NAMALWA (cell line): ENCODE results near the gene PLCL2.

Source experiments
- DNase-seq: peaks from one replicate; pipeline ENCODE4 v3.0.0-alpha.2; 2015; ENCODE audit warnings: low spot score

The PLCL2 gene

GRCh38 chr3:16893618-16894200, 9.0 kb downstream of the PLCL2 start:
- DNase-seq: peak; percentile 60

- peak; percentile 59 for DNase-seq
Observed at GRCh38 chr3:16896094-16896627, 11.4 kb downstream of the PLCL2 start.

- no peak for DNase-seq
Observed at GRCh38 chr3:16896820-16897219, 12.1 kb downstream of the PLCL2 start.

- peak; percentile 96 for DNase-seq
Observed at GRCh38 chr3:16897254-16897926, 12.6 kb downstream of the PLCL2 start.

- peak; percentile 55 for DNase-seq
Observed at GRCh38 chr3:16898595-16899395, 14.0 kb downstream of the PLCL2 start.

- no peak for DNase-seq
Observed at GRCh38 chr3:16899919-16900318, 15.2 kb downstream of the PLCL2 start.

- peak; percentile 31 for DNase-seq
Observed at GRCh38 chr3:16900779-16901440, 16.2 kb downstream of the PLCL2 start.

GRCh38 chr3:16904423-16905417, 20.0 kb downstream of the PLCL2 start:
- DNase-seq: peak; percentile 51

GRCh38 chr3:16905704-16906103, 20.9 kb downstream of the PLCL2 start:
- peak; percentile 32 for DNase-seq

- DNase-seq: peak; percentile 24
Observed at GRCh38 chr3:16906682-16907081, 21.9 kb downstream of the PLCL2 start.

GRCh38 chr3:16907243-16907642, 22.5 kb downstream of the PLCL2 start:
- DNase-seq: peak; percentile 39

- DNase-seq: peak; percentile 11
Observed at GRCh38 chr3:16908016-16908807, 23.5 kb downstream of the PLCL2 start.

- peak; percentile 12 for DNase-seq
Observed at GRCh38 chr3:16908896-16909295, 24.1 kb downstream of the PLCL2 start.

GRCh38 chr3:16909802-16910201, 25.0 kb downstream of the PLCL2 start:
- no peak for DNase-seq

GRCh38 chr3:16910207-16910606, 25.5 kb downstream of the PLCL2 start:
- no peak for DNase-seq

- no peak for DNase-seq
Observed at GRCh38 chr3:16911916-16912315, 27.2 kb downstream of the PLCL2 start.

- peak; percentile 91 for DNase-seq
Observed at GRCh38 chr3:16912400-16913263, 27.9 kb downstream of the PLCL2 start.

- DNase-seq: no peak
Observed at GRCh38 chr3:16913264-16913580, 28.5 kb downstream of the PLCL2 start.

- DNase-seq: no peak
Observed at GRCh38 chr3:16916840-16917239, 32.1 kb downstream of the PLCL2 start.
